Stimulated activated CD4-positive, alpha-beta T cell treated with anti-CD3 and anti-CD28 coated beads, Interleukin-15, amount 100 ng/mL, for 1 hour (primary cell): ENCODE data around the gene ATP11C.
A peak's percentile ranks its signal among the peaks of the same experiment; 100 is the strongest.
"Not testable (repeated sequence)": the region's sequence is repeated elsewhere in the genome, so short reads cannot be mapped to it uniquely, and the experiment has no call there.

ENCODE experiments used
- DNase-seq, 2 donors: peaks; one replicate each; pipeline ENCODE4 v3.0.0-alpha.2; 2020; ENCODE audit warnings: low read depth in 1 of 2, low spot score in 1 of 2

Gene ATP11C

DNA sequence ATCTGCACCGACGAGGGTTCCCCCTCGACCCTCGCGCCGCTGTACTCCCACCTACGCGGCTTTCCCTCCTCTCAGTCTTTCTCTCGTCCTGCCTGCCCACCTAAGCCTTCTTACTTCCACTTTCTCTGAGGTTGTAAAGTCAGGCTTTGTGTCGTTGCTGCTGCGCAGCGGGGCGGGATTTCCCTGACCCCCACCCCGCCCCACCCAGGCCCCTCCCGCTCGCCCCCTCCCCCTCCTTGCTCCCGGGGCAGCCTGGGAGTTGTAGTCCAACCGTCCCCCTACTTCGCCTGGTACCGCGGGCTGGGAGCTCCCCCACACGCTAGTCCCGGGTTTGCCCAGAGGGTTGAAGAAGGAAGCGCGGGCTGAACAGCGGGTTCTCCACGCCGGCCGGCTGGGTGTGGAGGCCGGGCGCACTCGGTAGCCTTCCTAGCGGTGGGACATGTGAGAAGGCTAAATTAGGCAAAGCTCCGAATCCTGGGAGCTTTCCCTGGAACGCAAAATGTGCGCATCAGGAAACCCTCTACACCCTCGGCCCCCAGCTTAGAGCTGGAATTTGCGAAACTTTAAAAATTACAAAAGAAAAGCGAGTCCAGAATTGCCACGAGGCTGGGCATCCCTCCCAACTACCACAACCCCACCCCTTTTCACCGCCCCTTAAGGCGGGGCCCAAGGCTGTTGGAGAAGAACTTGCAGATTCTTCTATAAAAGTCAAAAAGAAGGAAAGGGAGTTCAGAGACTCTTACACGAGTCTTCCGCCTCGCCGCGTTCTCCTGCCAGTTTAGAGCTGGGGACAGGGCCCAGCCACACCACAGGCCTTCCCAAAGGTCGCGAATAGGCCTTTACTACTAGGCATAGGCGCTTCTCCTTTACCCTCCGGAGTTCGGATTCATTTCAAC lies at the start of gene ATP11C:
ATP11C (minus strand) TSS at position 153 of the 896 bp plus-strand sequence. CDS start 1,011 bp downstream, outside the sequence.
- DNase-seq, result peak; percentile 64 to 69

DNA sequence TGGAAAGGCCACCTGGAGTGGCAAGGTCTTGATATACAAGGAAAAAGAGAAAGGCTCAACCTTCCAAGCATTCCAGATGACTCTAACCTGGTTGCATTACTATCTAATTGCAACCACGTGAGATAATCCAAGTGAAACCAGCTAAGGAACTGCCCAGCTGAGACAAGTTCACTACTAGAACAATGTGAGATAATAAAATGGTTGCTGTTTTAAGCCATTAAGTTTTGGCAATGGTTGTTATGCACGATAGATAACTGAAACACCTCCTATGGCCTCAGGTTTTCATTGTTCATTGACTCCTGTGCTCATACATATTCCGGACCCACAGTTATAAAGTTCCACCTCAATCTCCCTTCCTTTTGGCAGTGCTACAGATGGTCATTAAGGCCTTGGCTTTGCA lies 41.6 kb upstream of the ATP11C start:
- no peak for DNase-seq

DNA sequence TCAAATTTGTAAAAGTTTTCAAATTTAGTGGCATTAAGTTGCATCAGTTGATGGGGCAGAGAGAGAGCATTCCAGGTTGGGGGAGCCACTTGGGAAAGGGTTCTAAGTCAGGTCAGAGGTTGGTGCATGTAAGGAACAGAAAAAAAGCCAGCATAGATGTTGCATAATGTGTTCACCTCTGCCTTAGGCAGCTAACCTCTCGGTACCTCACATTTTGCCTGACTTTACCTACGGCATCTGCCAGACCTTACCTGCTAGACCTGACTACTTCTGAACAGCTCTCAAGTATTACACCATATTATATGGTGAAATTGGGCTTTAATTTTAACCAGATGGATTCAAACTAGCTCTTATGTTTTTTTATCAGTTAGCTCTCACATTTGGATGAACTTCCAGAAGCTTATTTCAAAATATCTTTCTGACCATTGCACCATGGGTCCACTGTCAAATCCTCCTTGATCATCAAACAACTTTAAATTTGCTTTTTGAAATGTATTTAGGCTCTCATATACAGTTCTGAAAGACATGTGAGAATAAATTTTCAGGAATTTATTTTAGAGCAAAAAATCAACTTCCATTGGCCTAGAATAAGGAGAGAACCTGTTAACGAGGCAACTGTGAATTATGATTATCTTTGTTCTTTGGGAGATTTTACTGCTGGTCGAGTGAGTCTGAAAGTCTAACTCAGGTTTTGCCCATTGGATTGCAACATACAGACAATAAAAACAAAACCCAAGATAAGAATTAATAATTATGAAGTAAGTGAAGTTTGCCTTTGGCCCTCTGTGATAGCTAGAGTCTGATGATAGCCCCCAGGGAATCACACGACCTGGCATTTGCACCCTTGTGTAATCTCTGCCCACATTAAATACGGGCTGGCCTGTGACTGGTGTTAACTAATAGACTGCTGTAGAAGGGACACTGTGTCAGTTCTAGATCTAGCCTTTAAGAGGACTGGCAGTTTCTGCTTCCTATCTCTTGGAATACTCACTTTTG lies 40.1 kb upstream of the ATP11C start:
- no peak for DNase-seq

DNA sequence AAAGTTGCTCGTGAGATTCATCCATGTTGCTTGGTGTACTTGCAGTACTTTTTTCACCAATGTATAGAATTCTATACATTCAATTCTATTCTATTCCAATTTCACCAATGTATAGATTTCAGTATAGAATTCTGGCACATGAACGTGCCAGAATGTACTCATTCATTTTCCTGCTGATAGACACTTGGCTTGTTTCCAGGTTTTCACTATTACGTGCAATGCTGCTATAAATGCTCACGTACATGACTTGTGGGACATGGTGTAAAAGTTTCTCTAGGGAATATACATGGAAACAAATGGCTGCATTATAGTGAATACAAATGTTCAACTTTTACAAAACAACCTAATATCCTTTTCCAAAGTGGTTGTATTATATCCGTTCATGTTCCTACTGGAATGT lies 39.3 kb upstream of the ATP11C start:
- DNase-seq, result no peak

DNA sequence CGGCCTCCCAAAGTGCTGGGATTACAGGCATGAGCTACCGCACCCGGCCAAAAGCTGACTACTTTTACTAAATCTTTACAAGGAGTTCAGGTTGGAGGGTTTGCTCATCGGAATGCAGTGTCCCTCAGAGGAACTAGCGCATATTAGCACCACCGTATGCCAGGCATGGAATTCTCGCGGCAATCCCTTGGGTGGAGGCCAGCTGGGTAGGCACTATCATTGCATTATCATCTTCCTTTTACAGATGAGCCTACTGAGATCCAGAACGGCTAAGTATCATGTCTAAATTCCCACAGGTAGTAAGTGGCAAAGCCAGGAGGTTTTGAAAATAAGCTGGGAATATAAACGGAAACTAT lies 38.5 kb upstream of the ATP11C start:
- no peak for DNase-seq

DNA sequence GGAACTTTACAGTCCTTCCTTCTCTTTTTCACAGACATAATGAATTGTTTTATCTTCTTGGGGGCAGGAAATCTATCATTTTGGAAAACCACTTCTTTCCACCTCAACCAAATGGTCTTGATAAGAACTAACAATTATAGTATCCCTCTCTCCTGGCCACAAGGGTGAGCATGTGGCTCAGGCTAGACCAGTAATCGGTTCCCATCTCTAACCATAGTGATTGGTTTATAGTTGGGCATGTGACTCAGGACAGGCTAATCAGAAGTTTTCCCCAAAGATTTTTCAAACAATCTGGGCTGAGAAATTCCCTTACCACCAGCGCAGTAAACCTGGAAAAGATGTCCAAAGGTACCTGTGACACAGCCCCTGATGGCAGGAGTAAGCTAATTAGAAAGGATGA lies 36.4 kb upstream of the ATP11C start:
- DNase-seq, result no peak

DNA sequence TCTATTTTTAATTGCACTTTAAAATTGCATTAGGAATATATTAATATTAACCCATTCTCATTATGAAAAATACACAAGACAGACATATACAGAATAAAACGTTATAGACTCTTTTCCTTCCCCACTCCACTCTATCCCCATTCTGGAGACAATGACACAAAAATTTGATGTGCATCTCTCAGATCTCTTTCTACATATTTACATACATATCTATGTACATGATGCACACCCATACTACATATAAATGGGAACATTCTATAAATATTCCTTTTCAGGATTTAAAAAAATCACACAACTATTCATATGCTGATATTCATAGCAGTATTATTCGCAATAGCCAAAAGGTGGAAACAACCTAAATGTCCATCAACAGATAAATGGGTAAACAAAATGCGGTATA lies 34.9 kb upstream of the ATP11C start:
- no peak for DNase-seq

DNA sequence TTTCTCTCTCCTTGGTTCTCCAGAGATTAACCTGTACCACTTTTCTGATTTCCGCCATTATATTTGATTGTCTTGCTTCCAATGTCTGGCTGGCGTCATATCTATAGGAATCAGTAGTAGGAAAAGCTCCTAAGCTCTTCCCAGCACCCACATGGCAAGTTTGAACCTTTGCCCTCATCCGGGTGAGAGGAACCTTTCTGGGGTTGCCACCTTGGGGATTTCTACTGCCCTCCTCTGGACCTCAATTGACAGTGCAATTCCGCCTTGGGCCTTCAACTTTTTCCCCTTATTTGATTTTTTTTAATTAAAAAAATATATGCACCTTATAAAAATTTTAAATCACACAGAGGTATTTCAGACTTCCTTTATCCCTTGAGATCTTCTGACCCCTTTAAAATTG lies 34.4 kb upstream of the ATP11C start:
- DNase-seq, result no peak

DNA sequence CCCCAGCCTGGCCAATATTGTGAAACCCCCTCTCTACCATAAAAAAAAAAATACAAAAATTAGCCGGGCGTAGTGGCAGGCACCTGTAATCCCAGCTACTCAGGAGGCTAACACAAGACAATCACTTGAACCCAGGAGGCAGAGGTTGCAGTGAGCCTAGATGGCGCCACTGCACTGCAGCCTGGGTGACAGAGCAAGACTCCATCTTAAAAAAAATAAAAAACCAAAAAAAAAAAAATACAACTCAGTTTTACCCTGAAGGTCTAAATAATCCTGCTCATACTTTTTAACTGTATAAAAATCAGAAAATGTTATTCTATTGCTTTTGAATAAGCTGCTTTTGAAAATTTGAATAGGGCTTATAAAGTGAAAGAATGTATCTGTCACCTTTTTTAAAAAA lies 33.3 kb upstream of the ATP11C start:
- not testable (repeated sequence) for DNase-seq

DNA sequence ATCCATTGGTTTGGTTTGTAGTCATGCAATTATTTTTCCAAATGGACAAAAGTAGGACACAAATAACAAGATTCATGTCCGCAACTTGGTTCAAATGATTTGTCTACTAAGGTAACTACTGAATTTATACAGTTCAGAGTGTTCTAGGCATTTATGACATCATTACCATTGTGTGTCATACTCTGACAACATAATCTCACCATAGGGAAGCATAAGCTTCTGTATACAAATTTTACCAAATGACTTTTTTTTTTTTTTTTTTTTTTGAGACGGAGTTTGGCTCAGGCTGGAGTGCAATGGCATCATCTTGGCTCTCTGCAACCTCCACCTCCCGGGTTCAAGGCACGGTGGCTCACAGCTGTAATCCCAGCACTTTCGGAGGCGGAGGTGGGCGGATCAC lies 32.6 kb upstream of the ATP11C start, which contains the start of gene CXorf66:
CXorf66 (minus strand) TSS at position 101 of the 400 bp plus-strand sequence; CDS start at position 76, 25 bp downstream.
- DNase-seq, result no peak

DNA sequence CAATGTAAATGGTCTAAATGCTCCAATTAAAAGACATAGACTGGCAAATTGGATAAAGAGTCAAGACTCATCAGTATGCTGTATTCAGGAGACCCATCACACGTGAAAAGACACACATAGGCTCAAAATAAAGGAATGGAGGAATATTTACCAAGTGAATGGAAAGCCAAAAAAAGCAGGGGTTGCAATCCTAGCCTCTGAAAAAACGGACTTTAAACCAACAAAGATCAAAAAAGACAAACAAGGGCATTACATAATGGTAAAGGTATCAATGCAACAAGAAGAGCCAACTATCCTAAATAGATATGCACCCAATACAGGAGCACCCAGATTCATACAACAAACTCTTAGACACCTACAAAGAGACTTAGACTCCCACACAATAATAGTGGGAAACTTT lies 28.2 kb upstream of the ATP11C start:
- DNase-seq, result not testable (repeated sequence)

DNA sequence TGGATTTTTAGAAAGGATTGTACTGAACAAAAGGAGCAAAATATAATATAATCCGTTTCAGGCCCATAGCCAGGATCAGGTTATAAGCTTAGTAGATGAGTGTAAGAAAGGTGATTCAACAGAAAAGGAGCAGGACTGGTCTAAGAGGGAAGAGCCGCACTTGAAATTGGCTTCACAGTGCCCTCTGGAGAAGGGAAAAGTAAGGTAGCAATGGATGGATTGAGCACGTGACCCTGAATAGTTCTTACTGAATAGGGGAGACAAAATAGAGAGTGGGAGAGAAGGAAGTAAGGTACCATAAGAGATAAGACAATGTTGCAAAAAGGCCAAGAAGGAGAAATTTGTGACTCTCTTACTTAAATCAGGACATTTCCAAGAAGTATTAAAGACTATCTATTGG lies 16.9 kb upstream of the ATP11C start:
- DNase-seq, result no peak

DNA sequence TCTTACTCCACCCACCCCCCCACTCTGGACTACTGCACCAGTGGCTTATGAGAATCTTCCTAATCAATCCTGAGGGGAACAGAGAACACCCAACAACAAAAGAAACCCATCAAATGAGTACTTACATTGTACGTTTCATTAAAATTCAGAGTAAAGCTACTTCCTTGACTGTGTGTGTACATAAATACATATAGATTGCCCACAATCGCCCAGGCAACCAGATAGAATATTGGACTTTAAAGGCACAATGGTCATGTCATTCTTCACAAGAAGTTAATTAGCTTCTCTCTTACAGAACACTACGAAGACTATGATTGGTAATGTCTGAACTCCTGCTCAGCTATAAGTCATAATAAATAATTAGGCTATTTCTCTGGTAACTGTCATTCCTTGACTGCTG lies 12.2 kb upstream of the ATP11C start:
- no peak for DNase-seq

DNA sequence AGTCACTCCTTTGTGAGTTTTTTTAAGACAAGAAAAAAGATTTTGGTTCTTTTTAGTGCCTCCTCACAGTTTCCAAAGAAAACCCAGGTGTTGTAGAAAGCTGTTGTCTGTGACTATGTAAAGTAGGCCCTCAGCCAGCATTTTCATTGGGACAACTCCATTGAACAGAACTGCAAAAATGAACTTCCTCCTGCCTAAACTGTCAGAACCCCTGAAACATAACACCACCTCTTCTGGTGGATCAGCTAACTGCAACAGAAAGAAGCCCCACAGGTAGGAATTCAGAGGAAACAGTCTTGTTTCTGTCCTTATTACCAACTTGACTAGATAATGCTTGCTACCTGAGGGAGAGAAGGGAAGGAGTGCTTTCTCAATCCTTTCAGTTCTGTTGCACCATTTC lies 3.4 kb upstream of the ATP11C start:
- DNase-seq, result no peak

DNA sequence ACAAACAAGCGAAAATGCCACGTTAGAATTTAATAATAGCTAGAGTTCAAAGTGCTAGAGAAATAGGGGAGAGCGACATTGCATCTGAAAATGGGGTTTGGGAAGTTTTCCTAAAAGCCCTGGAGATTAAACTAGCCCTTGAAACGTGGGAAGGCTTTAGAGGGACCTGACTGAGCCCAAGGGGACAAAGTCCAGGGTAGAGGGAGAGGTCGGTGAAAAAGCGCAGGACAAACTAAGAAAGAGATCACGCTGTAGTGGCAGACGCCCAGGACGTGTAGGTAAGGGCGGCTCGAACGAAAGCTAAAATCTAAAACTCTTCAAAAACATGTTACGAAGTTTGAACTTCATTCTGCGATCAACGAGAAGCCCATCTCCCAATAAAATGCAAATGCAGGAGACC lies 1.1 kb upstream of the ATP11C start:
- DNase-seq, result no peak

DNA sequence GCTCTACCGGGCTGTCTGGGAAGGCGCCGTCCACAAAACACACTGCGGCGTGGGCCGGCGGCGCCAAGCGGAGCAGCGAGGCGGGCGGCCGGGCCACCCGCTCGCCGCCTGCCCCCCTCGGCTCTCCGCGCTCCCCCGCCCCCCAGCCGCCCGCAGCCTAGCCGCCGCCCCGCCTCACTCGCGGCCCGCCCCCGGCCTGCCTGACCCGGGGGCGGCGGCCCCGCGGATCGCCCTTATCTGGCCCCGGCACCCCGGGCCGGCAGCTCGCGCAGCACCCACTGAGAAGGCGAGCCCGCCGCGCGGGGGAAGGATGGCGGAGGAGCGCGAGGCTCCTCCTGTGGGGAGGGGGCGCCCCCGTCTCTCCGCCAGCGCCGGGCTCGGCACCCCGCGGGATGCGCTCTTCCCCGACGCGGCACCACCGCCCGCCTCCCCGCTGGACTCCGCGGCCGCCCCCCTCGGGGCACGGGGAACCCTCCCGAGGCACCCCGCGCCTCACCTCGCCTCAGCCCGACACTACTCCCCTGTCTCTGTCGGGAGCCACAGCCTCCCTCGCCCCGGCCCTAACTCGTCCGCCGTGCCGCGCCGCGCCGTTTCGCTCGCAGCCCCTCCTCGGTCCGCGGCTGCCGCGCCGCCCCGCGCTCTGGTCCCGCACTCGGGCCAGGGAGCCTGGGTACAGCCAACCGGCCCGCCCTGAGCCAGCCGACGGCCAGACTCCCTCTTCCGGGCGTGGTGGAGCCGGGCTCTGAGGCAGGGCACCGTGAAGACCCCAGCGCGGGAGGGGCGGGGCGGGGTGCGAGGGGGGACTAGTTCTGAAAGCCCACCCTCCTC lies 566 bp downstream of the ATP11C start:
- DNase-seq, result peak; percentile 5 to 15

DNA sequence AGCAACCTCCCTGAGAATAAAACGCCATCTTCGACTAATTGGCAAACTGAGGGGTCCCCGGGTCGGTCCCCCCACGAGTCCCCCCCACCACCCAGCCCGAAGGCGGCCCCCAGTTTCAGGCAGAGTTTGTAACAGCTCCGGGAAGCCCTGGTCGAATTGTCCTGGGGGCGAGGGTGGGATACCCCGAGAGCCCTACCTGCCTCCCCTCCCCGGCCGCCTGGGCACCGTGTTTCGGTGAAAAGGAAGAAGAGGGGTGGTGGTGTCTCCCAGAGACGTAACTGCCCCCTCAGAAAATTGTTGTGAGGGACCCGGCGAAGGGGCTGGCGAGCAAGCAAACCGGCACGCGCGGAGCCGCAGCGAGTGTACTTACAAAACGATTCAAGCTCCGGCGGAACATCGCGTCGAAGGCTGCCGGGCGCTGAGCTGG lies 1.2 kb downstream of the ATP11C start:
- peak in 1 of 2 donors; percentile 0 for DNase-seq

DNA sequence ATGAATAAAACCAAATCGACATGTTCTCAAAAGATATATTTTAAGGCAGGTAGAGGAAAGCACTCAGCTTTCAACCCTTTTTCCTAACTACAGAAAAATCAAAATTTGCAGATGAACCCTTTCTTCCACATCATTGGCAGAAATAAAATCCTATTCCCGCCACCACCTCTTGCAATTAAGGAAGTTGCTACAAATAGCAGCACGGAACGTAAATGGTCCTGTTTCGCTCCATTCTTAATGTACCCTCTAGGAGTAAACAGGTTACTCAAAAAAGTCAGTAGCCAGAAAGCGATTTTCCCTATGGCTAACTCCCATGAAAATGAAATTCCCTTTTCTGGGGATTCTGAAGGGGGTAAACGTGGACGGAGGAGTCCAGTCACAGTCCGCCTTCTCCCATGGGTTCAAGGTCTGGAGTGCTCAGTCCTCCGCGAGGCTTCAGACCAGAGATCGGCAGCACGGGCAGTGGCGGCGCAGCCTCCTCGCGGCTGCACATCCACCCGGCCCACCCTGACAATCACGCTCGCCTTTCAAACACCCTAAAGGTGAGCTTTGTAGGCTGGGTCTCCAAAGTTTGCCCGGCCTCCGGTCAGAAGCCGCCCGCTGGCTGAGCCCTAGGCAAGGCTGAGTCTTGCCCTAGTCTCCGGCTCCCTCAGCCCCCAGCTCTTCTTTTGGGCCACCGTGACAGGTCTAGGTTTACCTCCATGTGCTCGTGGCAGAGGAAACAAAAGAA lies 1.8 kb downstream of the ATP11C start:
- DNase-seq, result peak; percentile 1 to 6

DNA sequence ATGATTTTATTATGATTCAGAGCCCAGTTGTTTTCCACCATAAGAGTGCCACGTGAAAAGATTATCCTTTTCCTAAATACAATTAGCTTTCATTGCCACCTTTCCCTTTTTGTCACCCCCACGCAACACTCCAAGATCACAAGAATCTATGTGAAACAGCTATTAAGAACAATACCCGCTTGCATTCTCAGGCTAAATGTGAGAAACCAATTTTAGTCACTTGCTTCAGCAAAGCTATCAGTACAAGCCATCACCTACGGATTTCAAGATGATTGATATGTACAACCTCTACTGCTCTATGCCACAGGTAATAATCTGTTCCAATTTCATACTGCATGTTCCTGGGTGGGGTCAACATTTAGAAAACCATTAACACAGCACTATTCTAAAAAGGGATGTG lies 2.5 kb downstream of the ATP11C start:
- DNase-seq, result no peak

DNA sequence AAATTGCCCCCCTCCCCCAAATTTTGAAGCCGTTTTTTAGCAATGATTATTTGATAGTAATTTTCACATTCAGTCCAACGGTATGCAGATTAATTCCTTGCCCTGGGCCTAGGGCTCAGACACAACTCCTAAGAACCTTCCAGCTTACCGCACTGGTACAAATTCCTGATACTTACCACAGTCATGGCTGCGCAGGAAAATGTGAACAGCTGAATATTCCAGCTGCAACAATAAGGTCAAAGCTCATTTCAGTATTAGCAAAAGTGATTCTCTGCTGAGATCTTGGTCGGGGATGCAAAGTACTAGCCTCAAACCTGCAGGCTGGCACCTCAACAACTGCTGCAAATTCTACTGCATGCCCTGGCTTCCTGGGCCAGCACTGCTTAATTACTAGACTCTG lies 3.0 kb downstream of the ATP11C start:
- no peak for DNase-seq
